HG03103 (cell line): ENCODE results near the gene INTS1.
"Not testable (repeated sequence)": the region's sequence is repeated elsewhere in the genome, so short reads cannot be mapped to it uniquely, and the experiment has no call there.

Source experiments
- ATAC-seq: cut with Tn5 transposase; IDR thresholded peaks from one replicate; pipeline ENCODE4 v1.9.1; 2021; ENCODE audit warnings: low read depth; ENCODE audit not compliant: unreplicated experiment

The INTS1 gene

DNA sequence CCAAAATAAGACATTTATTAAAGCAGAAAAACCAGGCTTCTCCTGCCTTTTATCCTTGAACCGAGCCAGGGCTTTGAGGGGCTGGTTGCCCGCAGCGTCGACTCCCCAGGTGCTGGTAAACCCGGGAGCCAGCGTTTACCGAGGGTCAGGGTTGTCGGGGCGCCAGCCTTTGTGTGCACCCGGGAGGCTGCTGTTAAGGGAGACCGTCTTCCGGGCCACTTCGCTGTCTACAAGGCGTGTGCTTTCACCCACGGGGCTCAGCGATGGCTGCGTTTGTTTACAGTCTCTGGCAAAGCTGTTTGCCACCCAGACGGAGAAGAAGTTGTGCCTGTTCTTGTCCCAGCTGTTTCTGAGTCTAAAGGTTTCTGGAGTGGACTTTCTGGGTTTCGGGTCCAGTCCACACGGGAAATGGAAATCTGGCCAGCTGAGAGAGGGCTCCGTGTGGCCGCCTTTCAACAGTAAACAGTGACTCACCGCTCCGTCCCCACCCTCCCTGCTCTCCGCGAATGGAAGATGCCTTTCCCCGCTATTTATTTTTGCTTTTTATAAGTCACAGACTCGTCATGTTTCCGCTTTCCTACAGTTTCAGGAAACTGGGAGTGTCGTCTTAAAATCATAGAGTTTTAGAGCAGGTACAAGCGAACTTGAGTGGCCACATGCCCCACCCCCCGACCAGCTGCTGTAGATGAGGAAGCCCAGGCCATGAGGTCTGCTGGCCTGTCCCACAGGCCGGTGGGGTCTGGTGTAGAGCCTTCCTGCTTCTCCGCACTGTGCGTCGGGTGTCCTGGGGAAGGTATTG is 28.5 kb upstream of the INTS1 start:
- ATAC-seq: no peak

DNA sequence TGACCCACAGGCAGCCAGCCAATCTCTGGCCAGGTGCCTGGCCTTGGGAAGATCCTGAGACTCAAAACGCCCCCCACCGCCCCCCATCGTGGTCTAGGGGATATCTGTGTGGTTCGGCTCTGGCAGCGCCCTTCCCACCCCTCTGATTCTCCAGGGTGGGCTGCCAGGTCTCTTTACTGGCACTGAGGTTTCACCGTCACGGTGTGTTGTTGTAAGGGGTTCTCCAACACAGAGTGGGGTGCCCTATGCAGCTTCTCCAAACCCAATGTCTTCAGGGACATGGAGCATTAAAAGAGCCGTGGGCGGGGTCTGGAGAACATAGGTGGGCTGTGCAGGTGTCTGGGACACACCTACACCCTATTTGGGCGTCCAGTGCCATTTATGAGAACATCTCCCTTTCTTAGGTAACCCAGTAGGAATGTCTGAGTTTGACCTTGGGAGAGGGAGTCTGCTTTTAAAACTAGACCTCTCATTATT is 27.8 kb upstream of the INTS1 start:
- ATAC-seq: no peak

DNA sequence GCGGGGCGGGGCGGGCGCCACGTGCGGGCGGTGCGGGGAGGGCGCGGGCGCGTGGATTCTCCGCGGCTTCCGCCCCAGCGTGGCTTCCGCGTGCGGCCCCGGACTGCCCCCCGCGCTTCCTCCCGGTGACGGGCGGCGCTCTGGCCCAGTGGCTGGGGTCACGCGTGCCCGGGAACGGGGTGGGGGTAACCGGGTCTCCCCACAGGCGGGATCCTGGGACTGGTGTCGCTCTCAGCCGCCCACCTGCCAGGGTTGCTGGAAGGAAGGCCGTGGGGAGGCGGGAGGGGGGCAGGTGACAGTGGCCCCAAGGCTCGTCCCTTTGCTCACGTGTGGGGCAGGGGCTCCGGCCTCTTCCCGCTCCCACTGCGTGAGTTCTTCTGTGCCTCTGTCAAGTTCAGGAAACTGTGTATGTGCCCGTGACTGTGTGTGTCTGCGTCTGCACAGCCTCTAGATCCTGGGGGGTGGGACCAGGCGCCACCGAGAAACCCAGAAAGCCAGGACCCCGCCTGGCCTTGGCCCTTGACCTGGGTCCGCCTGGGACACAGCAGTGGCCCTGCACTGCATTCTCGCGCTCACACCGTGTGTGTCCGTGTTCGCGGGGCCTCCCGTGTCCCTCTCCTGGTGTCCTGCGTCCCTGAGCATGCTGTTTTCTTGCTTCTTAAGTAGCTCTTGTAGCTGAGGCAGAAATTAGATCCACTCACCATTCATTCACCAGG is 27.2 kb upstream of the INTS1 start:
- ATAC-seq: peak; percentile 14

DNA sequence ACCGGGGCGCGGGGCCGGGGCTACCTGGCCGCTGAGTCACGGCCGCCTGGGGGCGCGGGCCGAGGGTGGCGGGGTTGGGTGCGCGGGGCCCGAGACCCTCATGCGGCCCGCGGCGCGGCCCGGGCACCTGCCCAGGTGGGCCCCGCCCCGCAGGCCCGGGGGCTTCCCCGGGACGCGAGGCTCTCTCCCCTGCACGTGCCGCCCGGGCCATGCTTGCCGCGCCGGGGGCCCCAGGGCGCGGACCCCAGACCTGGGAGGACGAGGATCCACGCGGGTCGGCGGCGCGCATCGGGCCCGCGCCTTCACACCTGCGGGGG is 26.7 kb upstream of the INTS1 start:
- ATAC-seq: no peak

DNA sequence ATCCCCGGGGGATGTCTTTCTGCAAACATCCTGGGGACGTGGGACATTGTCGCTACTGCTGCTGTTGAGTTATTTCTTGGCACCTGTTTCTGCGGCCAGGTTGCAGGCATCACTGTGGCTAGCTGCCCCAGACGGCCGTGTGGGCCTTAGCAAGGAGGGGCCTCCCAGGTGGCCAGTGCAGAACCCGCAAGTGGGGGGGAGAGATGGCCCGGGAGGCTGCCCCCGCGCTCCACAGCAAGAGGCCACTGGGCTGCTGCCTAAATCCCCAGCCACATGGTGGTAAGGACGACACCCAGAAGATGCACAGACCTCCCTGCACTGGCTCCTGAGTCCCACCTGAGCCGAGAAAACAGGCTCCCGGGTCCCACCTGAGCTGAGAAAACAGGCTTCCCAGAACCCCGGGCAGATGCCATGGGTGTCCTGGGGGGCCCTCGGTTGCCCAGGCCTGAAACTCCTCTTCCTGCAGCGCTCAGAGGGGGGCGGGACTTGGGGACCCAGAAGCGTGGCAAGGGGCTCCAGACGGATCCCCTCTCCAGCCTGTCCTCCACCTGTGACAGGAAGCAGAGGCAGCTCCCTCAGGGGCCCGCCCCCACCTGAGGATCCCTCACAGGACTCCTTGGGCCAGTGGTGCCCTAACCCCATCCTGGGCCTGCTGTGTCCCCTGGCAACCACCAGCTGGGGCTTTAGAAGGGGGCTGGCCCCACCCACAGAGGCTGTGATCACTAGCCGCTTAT is 25.4 kb upstream of the INTS1 start:
- no peak for ATAC-seq

DNA sequence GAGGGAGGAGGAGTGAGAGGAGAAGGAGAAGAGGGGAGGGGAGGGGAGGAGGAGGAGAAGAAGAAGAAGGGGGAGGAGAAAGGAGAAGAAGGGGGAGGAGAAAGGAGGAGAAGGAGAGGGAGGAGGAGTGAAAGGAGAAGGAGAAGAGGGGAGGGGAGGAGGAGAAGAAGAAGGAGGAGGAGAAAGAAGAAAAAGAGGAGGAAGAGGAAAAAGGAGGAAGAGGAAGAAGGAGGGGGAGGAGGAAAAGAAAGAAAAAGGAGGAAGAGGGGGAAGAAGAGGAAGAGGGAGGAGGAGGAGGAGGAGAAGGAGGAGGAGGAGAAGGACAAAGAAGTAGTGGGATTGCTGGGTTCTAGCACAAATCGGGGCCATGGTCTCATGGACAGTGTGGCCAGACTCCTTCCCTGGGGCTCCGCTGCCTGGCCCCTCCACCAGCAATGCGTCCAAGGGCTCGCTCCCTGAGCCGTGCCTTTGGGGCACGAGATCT is 22.1 kb upstream of the INTS1 start:
- no peak for ATAC-seq

DNA sequence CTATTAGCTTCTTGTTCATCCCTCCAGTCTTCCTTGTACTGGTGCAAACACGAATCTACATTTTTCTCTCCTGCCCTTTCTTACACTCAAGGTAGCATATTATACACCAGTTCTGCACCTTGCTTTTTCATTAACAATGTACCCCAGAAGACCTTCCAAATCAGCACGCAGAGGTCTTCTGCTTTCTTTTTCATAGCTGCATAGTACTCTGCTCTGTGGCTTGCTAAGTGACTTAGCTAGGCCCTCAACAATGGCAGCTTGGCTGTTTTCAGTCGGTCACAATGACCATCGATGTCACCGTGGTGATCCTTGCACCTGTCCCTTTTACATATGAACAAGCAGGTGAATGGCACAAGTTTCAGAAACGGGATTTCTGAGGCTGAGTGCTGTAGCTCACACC is 21.2 kb upstream of the INTS1 start:
- ATAC-seq: no peak

DNA sequence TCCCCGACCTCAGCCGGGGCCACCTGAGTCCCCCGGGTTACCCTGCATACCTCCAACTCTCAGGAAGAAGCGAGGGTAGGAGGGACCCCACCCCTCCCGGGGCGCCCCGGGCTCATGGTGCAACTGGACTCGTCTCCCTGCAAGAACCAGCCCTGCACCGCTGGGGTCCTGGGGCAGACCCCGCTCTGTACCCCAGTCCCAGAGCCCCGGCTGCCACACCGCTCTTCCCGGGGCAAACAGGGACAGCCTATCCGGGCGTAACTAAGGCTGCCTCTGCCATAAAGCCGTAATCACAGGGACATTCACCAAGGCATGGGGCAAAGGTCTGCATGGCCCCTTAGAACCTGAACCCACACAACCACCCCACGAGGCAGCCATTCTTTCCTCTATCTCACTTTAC is 19.7 kb upstream of the INTS1 start:
- no peak for ATAC-seq

DNA sequence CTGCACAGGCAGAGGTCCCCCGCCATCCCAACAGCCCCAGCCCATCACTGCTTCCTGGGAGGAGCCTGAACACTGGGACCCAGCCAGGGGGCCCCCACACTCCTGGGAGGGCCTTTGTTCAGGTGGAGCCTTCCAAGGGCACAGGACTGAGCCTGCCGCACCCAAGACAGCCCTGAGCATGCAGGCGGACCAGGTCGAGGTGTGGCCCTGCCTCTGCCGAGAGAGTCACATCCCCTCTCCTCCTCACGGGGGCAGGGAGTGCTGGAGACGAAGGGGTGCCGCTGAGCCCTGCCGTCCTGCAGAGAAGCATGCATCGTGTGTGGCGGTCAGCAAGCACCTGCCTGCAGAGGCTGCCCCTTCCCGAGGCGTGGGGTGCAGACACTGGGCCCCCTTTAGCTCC is 19.0 kb upstream of the INTS1 start:
- no peak for ATAC-seq

DNA sequence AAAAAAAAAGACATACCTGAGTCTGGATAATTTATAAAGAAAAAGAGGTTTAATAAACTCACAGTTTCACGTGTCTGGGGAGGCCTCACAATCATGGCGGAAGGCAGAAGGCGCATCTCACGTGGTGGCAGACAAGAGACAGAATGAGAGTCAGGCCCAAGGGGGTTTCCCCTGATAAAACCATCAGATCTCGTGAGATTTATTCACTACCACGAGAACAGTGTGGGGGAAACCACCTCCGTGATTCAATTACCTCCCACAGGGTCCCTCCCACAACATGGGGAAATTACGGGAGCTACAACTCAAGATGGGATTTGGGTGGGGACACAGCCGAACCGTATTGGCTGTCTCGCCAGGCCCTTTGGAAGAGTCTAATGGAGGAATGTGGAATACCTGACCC is 17.3 kb upstream of the INTS1 start:
- no peak for ATAC-seq

DNA sequence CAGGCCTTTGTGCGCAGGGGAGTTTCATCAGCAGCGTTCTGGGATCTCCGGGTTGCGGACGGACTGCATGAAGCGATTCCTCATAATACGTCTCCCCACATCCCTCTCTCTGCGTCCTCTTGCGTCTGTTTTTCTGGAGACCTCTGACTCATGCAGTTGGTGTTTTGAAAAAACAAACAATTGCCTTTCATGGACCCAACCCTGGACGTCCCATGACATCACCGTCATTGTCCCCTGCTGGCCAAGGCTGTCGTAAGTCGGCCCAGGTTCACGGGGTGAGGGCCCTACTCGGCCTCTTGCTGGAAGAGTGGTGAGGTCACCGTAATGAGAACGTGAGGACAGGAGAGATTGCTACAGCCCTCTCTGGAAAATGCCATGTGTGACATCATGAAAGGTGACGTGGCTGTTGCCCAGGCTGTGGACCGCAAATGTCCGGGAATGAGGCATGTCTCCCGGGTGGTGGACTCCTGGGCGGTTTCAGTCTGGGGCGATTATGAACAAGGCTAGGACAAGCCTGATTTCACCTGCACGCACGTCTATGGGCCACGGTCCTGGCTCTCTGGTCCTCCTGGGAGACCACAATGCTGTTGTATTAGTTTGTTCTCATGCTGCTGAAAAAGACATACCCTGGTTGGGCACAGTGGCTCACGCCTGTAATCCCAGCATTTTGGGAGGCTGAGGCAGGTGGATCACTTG is 16.5 kb upstream of the INTS1 start:
- no peak for ATAC-seq

DNA sequence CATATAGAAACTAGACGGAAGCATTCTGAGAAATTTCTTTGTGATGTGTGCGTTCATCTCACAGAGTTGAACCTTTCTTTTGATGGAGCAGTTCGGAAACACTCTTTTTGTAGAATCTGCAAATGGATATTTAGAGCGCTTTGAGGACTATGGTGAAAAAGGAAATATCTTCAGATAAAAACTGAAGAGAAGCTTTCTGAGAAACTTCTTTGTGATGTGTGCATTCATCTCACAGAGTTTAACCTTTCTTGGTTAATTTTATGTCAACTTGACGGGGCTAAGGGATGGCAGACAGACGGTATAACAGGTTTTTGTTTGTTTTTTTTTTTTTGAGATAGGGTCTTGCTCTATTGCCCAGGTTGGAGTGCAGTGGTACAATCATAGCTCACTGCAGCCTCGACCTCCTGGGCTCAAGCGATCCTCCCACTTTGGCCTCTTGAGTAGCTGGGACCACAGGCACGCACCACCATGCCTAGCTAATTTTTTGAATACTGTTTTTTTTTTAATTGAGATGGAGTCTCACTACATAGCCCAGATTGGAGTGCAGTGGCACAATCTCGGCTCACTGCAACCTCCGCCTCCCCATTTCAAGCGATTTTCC is 15.2 kb upstream of the INTS1 start:
- not testable (repeated sequence) for ATAC-seq

DNA sequence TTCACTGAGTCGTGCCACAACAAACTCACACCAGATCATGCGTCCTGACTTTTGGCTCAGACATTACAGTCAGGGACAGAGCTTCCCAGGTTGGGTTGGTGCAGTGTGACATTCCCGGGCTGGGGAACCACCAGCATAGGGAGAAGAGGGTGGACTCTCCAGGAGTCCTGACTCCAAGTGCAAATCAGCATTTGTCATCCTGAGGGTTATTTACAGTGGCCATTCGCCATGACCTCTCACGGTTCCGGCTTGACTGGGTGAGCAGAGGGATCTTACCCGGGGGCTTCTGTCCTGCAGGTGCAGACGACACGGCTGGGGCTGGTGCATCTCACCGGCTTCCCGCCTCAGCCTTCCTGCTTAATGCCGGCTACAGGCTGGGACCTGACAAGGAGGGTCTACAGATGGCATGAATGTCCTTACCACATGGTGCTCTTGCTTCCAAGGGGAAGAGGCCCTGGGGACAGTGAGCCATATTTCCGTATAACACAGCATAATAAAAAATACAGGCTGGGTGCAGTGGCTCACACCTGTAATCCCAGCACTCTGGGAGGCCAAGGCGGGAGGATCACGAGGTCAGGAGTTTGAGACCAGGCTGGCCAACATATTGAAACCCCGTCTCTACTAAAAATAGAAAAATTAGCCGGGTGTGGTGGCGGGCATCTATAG is 12.5 kb upstream of the INTS1 start:
- ATAC-seq: no peak

DNA sequence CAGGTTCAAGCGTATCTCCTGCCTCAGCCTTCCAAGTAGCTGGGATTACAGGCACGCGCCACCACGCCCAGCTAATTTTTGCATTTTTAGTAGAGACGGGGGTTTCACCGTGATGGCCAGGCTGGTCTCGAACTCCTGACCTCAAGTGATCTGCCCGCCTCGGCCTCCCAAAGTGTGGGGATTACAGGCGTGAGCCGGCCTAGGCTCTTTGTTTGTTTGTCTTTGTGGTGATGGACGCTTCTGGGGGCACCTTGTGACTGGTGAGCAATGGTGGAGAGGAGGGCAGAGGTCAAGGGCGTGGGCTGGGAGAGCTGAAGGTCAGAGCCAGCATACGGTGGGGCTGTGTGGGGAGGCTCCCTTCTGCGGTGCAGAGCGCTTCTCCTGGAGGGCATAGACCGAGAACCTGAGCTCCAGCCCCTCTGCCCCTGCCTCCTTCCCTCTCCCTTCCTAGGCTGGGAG is 11.3 kb upstream of the INTS1 start:
- not testable (repeated sequence) for ATAC-seq

DNA sequence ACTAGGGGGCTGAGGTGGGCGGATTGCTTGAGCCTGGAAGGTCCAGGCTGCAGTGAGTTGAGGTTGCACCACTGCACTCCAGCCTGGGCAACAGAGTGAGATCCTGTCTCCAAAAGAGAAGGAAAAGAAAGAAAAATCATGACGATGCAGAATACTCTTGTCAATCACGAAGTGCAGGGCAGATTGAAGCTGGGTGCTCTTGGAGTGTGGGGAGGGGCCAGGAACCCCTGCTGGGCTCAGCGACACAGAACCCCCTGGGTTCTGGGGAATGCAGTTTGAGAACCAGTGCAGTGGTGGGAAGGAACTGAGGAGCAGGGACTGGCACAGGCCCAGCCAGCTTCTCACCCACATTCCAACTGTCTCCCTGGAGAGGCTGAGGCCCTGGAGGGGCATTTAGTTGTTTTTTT is 10.8 kb upstream of the INTS1 start:
- ATAC-seq: no peak

DNA sequence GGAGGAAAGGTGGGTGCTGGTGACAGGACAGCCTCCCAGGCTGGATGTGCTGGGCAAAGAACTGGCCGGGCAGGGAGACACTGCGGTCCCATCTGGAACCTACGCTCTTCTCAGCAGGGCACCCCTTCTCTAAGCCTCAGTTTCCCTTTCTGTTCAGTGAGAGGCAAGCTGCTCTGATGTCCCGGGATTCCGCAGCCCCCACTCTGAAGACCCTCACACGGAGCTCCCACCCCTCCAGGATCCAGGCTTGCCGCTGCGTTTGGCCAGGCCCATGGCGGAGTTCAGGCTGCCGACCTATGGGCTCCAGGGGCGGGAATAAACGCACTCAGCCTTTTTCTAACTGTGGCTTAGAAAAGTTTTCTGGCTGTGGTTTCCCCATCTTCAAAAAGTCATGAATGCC is 10.2 kb upstream of the INTS1 start:
- no peak for ATAC-seq

DNA sequence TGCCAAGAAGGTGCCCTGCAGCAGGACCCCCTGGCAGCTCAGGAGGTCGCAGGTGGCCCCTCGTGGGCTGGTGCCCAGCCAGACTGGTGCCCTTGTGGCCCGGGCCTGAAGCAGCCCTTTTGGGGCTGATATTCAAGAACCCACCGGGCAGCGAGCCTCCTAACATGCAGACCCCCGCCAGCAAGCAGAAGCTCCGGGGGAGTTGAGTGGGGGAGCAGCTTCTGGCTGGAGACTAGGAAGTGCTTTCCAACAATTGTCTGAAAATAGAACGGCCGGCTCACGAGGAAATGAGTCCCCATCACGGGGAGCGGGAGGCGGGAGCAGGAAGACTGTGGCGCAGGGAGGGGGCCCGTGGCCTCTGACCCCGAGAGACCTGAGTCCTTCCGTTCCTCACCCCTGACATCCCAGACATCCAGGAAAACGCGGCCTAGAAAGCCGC is 9.5 kb upstream of the INTS1 start:
- no peak for ATAC-seq

DNA sequence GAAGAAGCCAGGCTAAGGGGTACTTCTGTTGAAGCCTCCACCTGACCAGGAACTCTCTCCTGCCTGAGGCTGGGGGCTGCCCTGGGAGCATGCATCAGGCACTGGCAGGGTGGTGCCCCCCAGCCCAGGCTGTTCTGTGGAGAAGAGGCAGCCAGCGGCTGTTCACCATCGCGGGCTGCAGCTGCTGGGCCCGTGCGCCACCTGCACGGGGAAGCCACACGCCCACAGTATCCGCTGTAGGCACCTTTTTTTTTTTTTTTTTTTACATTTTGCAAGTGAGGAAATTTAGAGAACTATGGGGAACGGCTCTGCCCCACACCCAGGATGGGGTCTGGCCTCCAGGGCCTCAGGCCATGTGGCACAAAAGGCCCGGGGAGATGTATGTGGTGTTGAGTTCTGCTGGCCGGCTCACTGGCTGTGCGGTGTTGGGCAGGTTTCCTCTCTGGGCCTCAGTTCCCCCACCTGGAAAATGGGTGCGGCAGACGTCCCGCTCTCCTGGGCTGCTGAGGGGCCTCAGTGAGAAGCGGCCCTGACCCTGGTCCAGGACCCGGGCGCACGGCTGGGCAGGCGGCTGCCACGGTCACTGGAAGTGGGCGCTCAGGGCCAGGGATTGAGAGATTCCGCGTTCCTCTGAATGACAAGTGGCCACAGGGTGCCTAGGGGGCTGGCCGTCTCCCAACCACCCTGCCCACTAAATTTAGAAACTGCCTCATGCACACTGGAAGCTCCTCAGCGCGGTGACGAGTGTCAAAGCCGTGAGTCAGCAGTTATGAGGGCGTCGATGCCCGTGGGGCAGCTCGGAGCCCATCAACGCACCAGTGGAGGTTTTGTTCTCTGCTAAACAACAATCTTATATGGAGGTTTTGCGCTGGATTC is 8.8 kb upstream of the INTS1 start:
- no peak for ATAC-seq
